GM12878 (cell line): ENCODE data around the gene SSC4D. TPM values are rescaled to one million over a fixed set of nuclear protein-coding genes. Genes with fewer than 3 reads are reported as not detected.

Experiments
- ATAC-seq: fragments of 200-7000 bp; cut with Tn5 transposase; 3 replicates; pipeline ENCODE4 v1.9.1; 2020; ENCODE audit warnings: mild to moderate bottlenecking, moderate library complexity
- BruUV-seq: library from RNA; stranded (reverse); fragments of 400-500 nt; replicated peaks from 2 replicates; lab custom pipeline; 2021; lab: Mats Ljungman, UMichigan
- CTCF ChIA-PET: fragments of 300-600 bp; sonication (Branson Sonifier 250); formaldehyde crosslinking; extraction: SDS; loops from one replicate; lab custom pipeline; 2021; ENCODE audit warnings: inconsistent platforms; lab: Yijun Ruan, JAX
- POLR2A ChIA-PET: fragments of 350-600 bp; formaldehyde crosslinking; extraction: SDS; loops from one replicate; lab custom pipeline; 2021; ENCODE audit warnings: inconsistent platforms; lab: Charles Lee
- RAD21 ChIA-PET: fragments of 300-600 bp; sonication (Branson Sonifier 250); formaldehyde crosslinking; loops from one replicate; lab custom pipeline; 2023; ENCODE audit warnings: antibody characterized with exemption; ENCODE audit not compliant: unreplicated experiment; lab: Charles Lee
- SMC1A ChIA-PET: fragments of 300-600 bp; sonication (Branson Sonifier 250); formaldehyde crosslinking; loops from one replicate; lab custom pipeline; 2023; ENCODE audit not compliant: unreplicated experiment, uncharacterized antibody; lab: Charles Lee
- DNase-seq: peaks from one replicate; pipeline ENCODE4 v3.0.0-alpha.2; 2011; ENCODE audit warnings: low read depth, low spot score
- FAIRE-seq: peaks from 3 replicates; lab custom pipeline; 2011; peaks lifted over from hg19 to GRCh38; lab: Jason Lieb, UNC
- H2AFZ ChIP-seq: 2 replicates; pipeline ENCODE4 v1.6.0; 2011; ENCODE audit warnings: low read depth, low read length, control low read depth; ENCODE audit not compliant: control insufficient read depth
- H3K27ac ChIP-seq: 2 replicates; pipeline ENCODE4 v1.5.1; 2011; ENCODE audit warnings: control low read depth; ENCODE audit not compliant: control insufficient read depth, insufficient read depth
- H3K27me3 ChIP-seq, 2 experiments: replicated peaks in 1 of 2; 2 replicates each; pipeline versions ENCODE4 v1.6.0 to v1.6.1; 2011; ENCODE audit warnings: low read length in 1 of 2; ENCODE audit not compliant: control insufficient read depth in 2 of 2, insufficient read depth in 2 of 2
- H3K36me3 ChIP-seq, 2 experiments: 2 replicates each; pipeline ENCODE4 v1.5.1; 2011; ENCODE audit warnings: low read length in 1 of 2; ENCODE audit not compliant: control insufficient read depth in 2 of 2, insufficient read depth in 2 of 2
- H3K4me1 ChIP-seq: 2 replicates; pipeline ENCODE4 v1.6.1; 2011; ENCODE audit warnings: mild to moderate bottlenecking, low read length, moderate library complexity, mixed read lengths; ENCODE audit not compliant: control insufficient read depth, insufficient read depth
- H3K4me2 ChIP-seq: 2 replicates; pipeline ENCODE4 v1.6.0; 2011; ENCODE audit warnings: control low read depth; ENCODE audit not compliant: control insufficient read depth, insufficient read depth
- H3K4me3 ChIP-seq: fragments of 200-600 bp; sonication (generic); 2 replicates; pipeline ENCODE4 v1.5.1; 2016
- H3K79me2 ChIP-seq: 2 replicates; pipeline ENCODE4 v1.6.0; 2011; ENCODE audit warnings: low read length; ENCODE audit not compliant: control insufficient read depth, insufficient read depth
- H3K9ac ChIP-seq: 2 replicates; pipeline ENCODE4 v1.8.0; 2011; ENCODE audit warnings: low read length, control low read depth, mixed read lengths; ENCODE audit not compliant: control insufficient read depth, insufficient read depth
- H3K9me3 ChIP-seq: replicated peaks from 3 replicates; pipeline ENCODE4 v1.5.1; 2011; ENCODE audit warnings: mild to moderate bottlenecking, low read length; ENCODE audit not compliant: control insufficient read depth, insufficient read depth
- H4K20me1 ChIP-seq: 2 replicates; pipeline ENCODE4 v1.6.0; 2011; ENCODE audit not compliant: control insufficient read depth, insufficient read depth
- ASH2L ChIP-seq: fragments of 300-600, 200-600 bp; sonication (generic); IDR thresholded peaks from 2 replicates; pipeline ENCODE4 v1.6.1; 2017; ENCODE audit warnings: low read depth, mild to moderate bottlenecking, borderline replicate concordance
- BHLHE40 ChIP-seq, 2 experiments: fragments of 450-650 bp in 1 of 2; IDR thresholded peaks; 2 replicates each; pipeline ENCODE4 v1.6.1; 2011 to 2017; ENCODE audit warnings: low read depth in 2 of 2, borderline replicate concordance in 1 of 2, improper control_type of control experiment in 1 of 2, low read length in 1 of 2, mild to moderate bottlenecking in 1 of 2
- CBX5 ChIP-seq: sonication (generic); IDR thresholded peaks from 2 replicates; pipeline ENCODE4 v1.6.1; 2016; ENCODE audit warnings: low read depth, moderate library complexity, mild to moderate bottlenecking, inconsistent platforms
- CEBPZ ChIP-seq: fragments of 150-350 bp; IDR thresholded peaks from 2 replicates; pipeline ENCODE4 v1.6.1; 2016; ENCODE audit warnings: low read depth, low read length
- KDM1A ChIP-seq: fragments of 200-600 bp; sonication (generic); IDR thresholded peaks from 2 replicates; pipeline ENCODE4 v1.6.1; 2016; ENCODE audit warnings: borderline replicate concordance
- KLF5 ChIP-seq: fragments of 450-650 bp; IDR thresholded peaks from 2 replicates; pipeline ENCODE4 v1.6.1; 2014; ENCODE audit warnings: mild to moderate bottlenecking; ENCODE audit not compliant: partially characterized antibody
- MYC ChIP-seq: IDR thresholded peaks from 2 replicates; pipeline ENCODE4 v1.6.1; 2011; ENCODE audit warnings: mild to moderate bottlenecking, low read length, moderate library complexity, inconsistent platforms; ENCODE audit not compliant: insufficient read depth, insufficient replicate concordance, insufficient read length, severe bottlenecking
- POLR2A ChIP-seq: IDR thresholded peaks from 2 replicates; pipeline ENCODE4 v1.6.1; 2011; ENCODE audit warnings: low read depth, mild to moderate bottlenecking, low read length
- SIX5 ChIP-seq: IDR thresholded peaks from 2 replicates; pipeline ENCODE4 v1.6.1; 2011; ENCODE audit warnings: mild to moderate bottlenecking, low read depth, low read length, moderate library complexity; ENCODE audit not compliant: severe bottlenecking
- ZNF207 ChIP-seq: fragments of 450-650 bp; IDR thresholded peaks from 2 replicates; pipeline ENCODE4 v1.6.1; 2014; ENCODE audit warnings: antibody characterized with exemption, mild to moderate bottlenecking, borderline replicate concordance
- WGBS: methylation state at CpG from one replicate; pipeline ENCODE4 v1.1.6; 2016; ENCODE audit warnings: low lambda C conversion rate; ENCODE audit not compliant: insufficient replicate concordance, insufficient coverage; ENCODE audit errors: missing lambda C conversion rate; 5-methylcytosine and 5-hydroxymethylcytosine counted together
- in situ Hi-C: fragments of 300-500 bp; cut with MboI; formaldehyde crosslinking; loops from 9 replicates; pipeline ENCODE4 v1.14.3; 2018; ENCODE audit warnings: mixed read lengths
- intact Hi-C: fragments of 100-400 bp; cut with micrococcal nuclease; formaldehyde crosslinking; loops from one replicate; pipeline ENCODE4 v1.14.2; 2022; ENCODE audit not compliant: unreplicated experiment
- polyA plus RNA-seq, 11 experiments: library from polyadenylated mRNA; depleted of rRNA in 4 of 11; unstranded in 6 of 11; stranded (reverse) in 5 of 11; fragments of >200 nt; fragmentation: Nextera tagmentation in 4 of 11; fragmentation: Illumina TruSeq in 1 of 11; extraction: Ambion mirVana in 4 of 11; extraction: Trizol in 1 of 11; gene quantifications; 1 replicate in 1 of 11; 2 replicates in 10 of 11; pipeline versions ENCODE4 v1.2.1 to v1.2.3, GENCODE V29; 2011 to 2016; ENCODE audit warnings: inconsistent platforms in 2 of 11, missing spikeins in 2 of 11, low read depth in 1 of 11
- total RNA-seq, 4 experiments: library from RNA; depleted of rRNA in 3 of 4; stranded (reverse); fragments of >200 nt in 3 of 4; fragmentation: Illumina TruSeq in 1 of 4; extraction: Trizol in 1 of 4; gene quantifications; 2 replicates each; pipeline versions ENCODE4 v1.2.1 to v1.2.3, GENCODE V29; 2013 to 2021

The SSC4D gene
- total and polyA plus RNA-seq, 10 of the 15 experiments (the other 5 are each of a cell fraction or from before 2014, with no cell fraction given) = 0.08 to 0.79 (median 0.25) TPM; not detected in 1

- ATAC-seq = no peak
- H3K4me2 ChIP-seq = no peak overlapping the region
- H4K20me1 ChIP-seq = peaks cover 15% of the 10 kb centered on the region
- DNase-seq = no peak
- H3K4me3 ChIP-seq = no peak overlapping the region
- intact Hi-C loops = no loop called here
- H3K27me3 ChIP-seq = no peaks in the 10 kb centered on the region
- 0 out of 2 replicates have a peak, but pooled peaks cover 3% of the 10 kb centered on the region for H3K4me1 ChIP-seq
- CTCF ChIA-PET = interaction anchor here (1.2 to 1.6 kb wide), 2 partner anchors 35 to 89 kb away, joined by 3 to 4 read pairs; no protein-coding TSS in a partner anchor
- SMC1A ChIA-PET = interaction anchor here (0.6 to 1.5 kb wide), 2 partner anchors 10 to 13 kb away, joined by 3 to 4 read pairs; no protein-coding TSS in a partner anchor
- BruUV-seq = no TSS peak
- H3K9me3 ChIP-seq = peaks cover 2% of the 10 kb centered on the region; the same call in 2 of the 3 replicates
- 69% methylated on average over 7 of the region's 7 CpGs for WGBS
- H3K79me2 ChIP-seq = peaks cover 81% of the 10 kb centered on the region
- H2AFZ ChIP-seq = no peak overlapping the region
- in situ Hi-C loops = no loop called here
- TF ChIP-seq POLR2A = 0 out of 2 replicates have a peak, but pooled peaks have one; percentile 23
- no peak for TF ChIP-seq BHLHE40 (IDR thresholded peaks at IDR 0.05; ENCODE audit: borderline replicate concordance in 1 of 2, low read depth in 2 of 2, low read length in 1 of 2)
- POLR2A ChIA-PET = no interaction called here
- H3K9ac ChIP-seq = no peak overlapping the region
- FAIRE-seq = no peak
- RAD21 ChIA-PET = no interaction called here
- peaks cover 11 to 35% of the 10 kb centered on the region in 2 experiments for H3K36me3 ChIP-seq
- no peak overlapping the region for H3K27ac ChIP-seq
These were observed 58.1 kb downstream of the SSC4D start for GRCh38 chr7:76351372-76351771.

- Histone ChIP-seq H4K20me1 (peaks cover 11% of the 10 kb centered on the region), H3K4me3 (no peak overlapping the region), H2AFZ (no peak overlapping the region), H3K27ac (no peak overlapping the region), H3K79me2 (peaks cover 66% of the 10 kb centered on the region), H3K27me3 (no peaks in the 10 kb centered on the region), H3K9me3 (no peaks in the 10 kb centered on the region; the same call in 2 of the 3 replicates), H3K36me3 (peaks cover 20 to 36% of the 10 kb centered on the region in 2 experiments), H3K4me2 (no peak overlapping the region), H3K4me1 (0 out of 2 replicates have a peak, but pooled peaks cover 3% of the 10 kb centered on the region), H3K9ac (no peak overlapping the region)
- no peak for DNase-seq
- ChIA-PET SMC1A (no interaction called here), RAD21 (interaction anchor here (0.7 kb wide), 1 partner anchor 352 kb away, joined by 3 read pairs; no protein-coding TSS in a partner anchor), CTCF (interaction anchor here (0.7 to 1.0 kb wide), 2 partner anchors 9 to 24 kb away, joined by 3 to 4 read pairs; partner anchors contain the start of gene YWHAG), POLR2A (interaction anchor here (0.7 kb wide), 1 partner anchor 15 kb away, joined by 3 read pairs; no protein-coding TSS in a partner anchor)
- no peak for ATAC-seq
- intact Hi-C loops (no loop called here), in situ Hi-C loops (no loop called here)
- TF ChIP-seq MYC = no peak
- TF ChIP-seq CBX5 = no peak
- no peak for TF ChIP-seq KDM1A
- no peak for TF ChIP-seq SIX5
- no peak for TF ChIP-seq ASH2L
- TF ChIP-seq KLF5 = no peak
- no peak for TF ChIP-seq ZNF207
- TF ChIP-seq CEBPZ = no peak
- WGBS = 73% methylated on average over 7 of the region's 8 CpGs
- FAIRE-seq = no peak
- no TSS peak for BruUV-seq
These were observed 60.1 kb downstream of the SSC4D start for GRCh38 chr7:76349313-76349885.
